ENCODE results near the gene WNT3A. TPM values are rescaled to one million over a fixed set of nuclear protein-coding genes. Genes with fewer than 3 reads are reported as not detected.

Gene WNT3A
- total and polyA plus RNA-seq, 2 experiments from 2014 or later = not detected

- no peaks in the 10 kb centered on the region for H3K36me3 ChIP-seq
- no peak for TF ChIP-seq CTCF (IDR thresholded peaks at IDR 0.05; ENCODE audit: low read depth, low read length)
- H3K4me3 ChIP-seq = no peak overlapping the region
- H3K27me3 ChIP-seq = peaks cover 8% of the 10 kb centered on the region
- no peak overlapping the region for H3K27ac ChIP-seq
- no peaks in the 10 kb centered on the region for H3K9me3 ChIP-seq (ENCODE audit: low read depth)
- peaks cover 6% of the 10 kb centered on the region for H3K4me1 ChIP-seq (ENCODE audit: low read depth)
- no peak for DNase-seq (ENCODE audit: low read depth in 1 of 2, low spot score in 1 of 2)
Observed at GRCh38 chr1:228075801-228076271, 69.0 kb downstream of the WNT3A start.

- DNase-seq (ENCODE audit: low read depth in 1 of 2, low spot score in 1 of 2) = no peak
- Histone ChIP-seq H3K36me3 (no peaks in the 10 kb centered on the region), H3K27me3 (no peaks in the 10 kb centered on the region), H3K27ac (no peak overlapping the region), H3K4me1 (ENCODE audit: low read depth) (peaks cover 9% of the 10 kb centered on the region), H3K9me3 (ENCODE audit: low read depth) (no peaks in the 10 kb centered on the region), H3K4me3 (no peak overlapping the region)
- TF ChIP-seq CTCF (IDR thresholded peaks at IDR 0.05; ENCODE audit: low read depth, low read length) = no peak
Observed at GRCh38 chr1:228076796-228077430, 70.1 kb downstream of the WNT3A start.

- no peak overlapping the region for H3K27ac ChIP-seq
- DNase-seq (ENCODE audit: low read depth in 1 of 2, low spot score in 1 of 2) = no peak
- TF ChIP-seq CTCF (IDR thresholded peaks at IDR 0.05; ENCODE audit: low read depth, low read length) = no peak
- H3K36me3 ChIP-seq = no peaks in the 10 kb centered on the region
- H3K4me3 ChIP-seq = no peak overlapping the region
- no peaks in the 10 kb centered on the region for H3K9me3 ChIP-seq (ENCODE audit: low read depth)
- H3K4me1 ChIP-seq (ENCODE audit: low read depth) = peaks cover 9% of the 10 kb centered on the region
- no peaks in the 10 kb centered on the region for H3K27me3 ChIP-seq
Observed at GRCh38 chr1:228077565-228078330, 71.0 kb downstream of the WNT3A start.

- Histone ChIP-seq H3K4me1 (ENCODE audit: low read depth) (peaks cover 6% of the 10 kb centered on the region), H3K27me3 (no peaks in the 10 kb centered on the region), H3K4me3 (no peak overlapping the region), H3K36me3 (no peaks in the 10 kb centered on the region), H3K9me3 (ENCODE audit: low read depth) (no peaks in the 10 kb centered on the region), H3K27ac (no peak overlapping the region)
- DNase-seq (ENCODE audit: low read depth in 1 of 2, low spot score in 1 of 2) = no peak
- no peak for TF ChIP-seq CTCF (IDR thresholded peaks at IDR 0.05; ENCODE audit: low read depth, low read length)
Observed at GRCh38 chr1:228079013-228079412, 72.2 kb downstream of the WNT3A start.

- no peaks in the 10 kb centered on the region for H3K27me3 ChIP-seq
Observed at GRCh38 chr1:228079601-228080263, 72.9 kb downstream of the WNT3A start.

More at GRCh38 chr1:228079601-228080263, 72.9 kb downstream of the WNT3A start:
- TF ChIP-seq CTCF (IDR thresholded peaks at IDR 0.05; ENCODE audit: low read depth, low read length) = no peak
- Histone ChIP-seq H3K36me3 (no peaks in the 10 kb centered on the region), H3K9me3 (ENCODE audit: low read depth) (no peaks in the 10 kb centered on the region), H3K4me1 (ENCODE audit: low read depth) (peaks cover 13% of the 10 kb centered on the region), H3K4me3 (no peak overlapping the region), H3K27ac (no peak overlapping the region)
- no peak for DNase-seq (ENCODE audit: low read depth in 1 of 2, low spot score in 1 of 2)
